PFSK-1 (cell line): ENCODE measurements around the gene SYNRG.

ENCODE experiments used
- FOXP2 ChIP-seq: optimal IDR thresholded peaks from 2 replicates; pipeline ENCODE3; 2011; ENCODE audit warnings: borderline replicate concordance, control low read depth, inconsistent platforms; ENCODE audit not compliant: insufficient read depth; ENCODE audit errors: extremely low read length, extremely low read depth
- POLR2AphosphoS5 ChIP-seq: IDR thresholded peaks from 2 replicates; pipeline ENCODE4 v1.6.1; 2012; ENCODE audit warnings: low read depth, mild to moderate bottlenecking, control low read depth, low read length, moderate library complexity
- REST ChIP-seq, 2 experiments: IDR thresholded peaks; 2 replicates each; pipeline versions ENCODE4 v1.6.1 to v1.8.0; 2011 to 2012; ENCODE audit warnings: low read depth in 2 of 2, low read length in 2 of 2, control low read depth in 1 of 2, inconsistent platforms in 1 of 2, mild to moderate bottlenecking in 1 of 2, moderate library complexity in 1 of 2; ENCODE audit not compliant: insufficient read depth in 1 of 2
- SIN3A ChIP-seq: IDR thresholded peaks from 2 replicates; pipeline ENCODE4 v1.6.1; 2012; ENCODE audit warnings: mild to moderate bottlenecking, low read length, moderate library complexity, borderline replicate concordance; ENCODE audit not compliant: insufficient read depth
- TAF1 ChIP-seq: IDR thresholded peaks from 2 replicates; pipeline ENCODE4 v1.6.1; 2012; ENCODE audit warnings: low read length, control low read depth, borderline replicate concordance; ENCODE audit not compliant: insufficient read depth

Gene SYNRG

GRCh38 chr17:37574427-37574826 lies 34.8 kb downstream of the SYNRG start:
- no peak for TF ChIP-seq SIN3A

- TF ChIP-seq FOXP2 (no peak), POLR2AphosphoS5 (no peak), TAF1 (no peak), SIN3A (no peak), REST (IDR thresholded peaks at IDR 0.05; ENCODE audit: insufficient read depth in 1 of 2, low read depth in 2 of 2, low read length in 2 of 2) (no peak)
Measured at GRCh38 chr17:37571674-37572073, 37.5 kb downstream of the SYNRG start.

- TF ChIP-seq TAF1 (no peak), POLR2AphosphoS5 (no peak), SIN3A (no peak), FOXP2 (no peak), REST (IDR thresholded peaks at IDR 0.05; ENCODE audit: insufficient read depth in 1 of 2, low read depth in 2 of 2, low read length in 2 of 2) (no peak)
Measured at GRCh38 chr17:37570527-37571093, 38.6 kb downstream of the SYNRG start.

GRCh38 chr17:37568350-37569053 lies 40.7 kb downstream of the SYNRG start:
- no peak for TF ChIP-seq REST (IDR thresholded peaks at IDR 0.05; ENCODE audit: insufficient read depth in 1 of 2, low read depth in 2 of 2, low read length in 2 of 2)

GRCh38 chr17:37567538-37567937 lies 41.7 kb downstream of the SYNRG start:
- TF ChIP-seq SIN3A (no peak), TAF1 (no peak), POLR2AphosphoS5 (no peak), REST (IDR thresholded peaks at IDR 0.05; ENCODE audit: insufficient read depth in 1 of 2, low read depth in 2 of 2, low read length in 2 of 2) (no peak), FOXP2 (no peak)
